Mesenchymal stem cell (in vitro differentiated cells and primary cell): Measurements from ENCODE around the gene LRRC3C.
A peak's percentile ranks its signal among the peaks of the same experiment; 100 is the strongest.

Source experiments
- DNase-seq: peaks from one replicate; pipeline ENCODE4 v3.0.0-alpha.2; 2013
- H2AFZ ChIP-seq: one replicate; pipeline ENCODE4 v1.6.1; 2013; ENCODE audit warnings: low read depth, mild to moderate bottlenecking, control low read depth, inconsistent platforms, low read length, moderate library complexity
- H2AK5ac ChIP-seq: 2 replicates; pipeline ENCODE4 v1.6.1; 2013; ENCODE audit warnings: low read length, moderate library complexity, mild to moderate bottlenecking, inconsistent platforms; ENCODE audit not compliant: severe bottlenecking
- H2BK120ac ChIP-seq: one replicate; pipeline ENCODE4 v1.6.1; 2013; ENCODE audit warnings: low read depth, mild to moderate bottlenecking, inconsistent platforms, low read length, moderate library complexity
- H2BK12ac ChIP-seq, 2 experiments: one replicate each; pipeline ENCODE4 v1.6.1; 2013; ENCODE audit warnings: inconsistent platforms in 2 of 2, low read length in 2 of 2, mild to moderate bottlenecking in 2 of 2, moderate library complexity in 2 of 2, control low read depth in 1 of 2
- H2BK15ac ChIP-seq: one replicate; pipeline ENCODE4 v1.6.1; 2013; ENCODE audit warnings: mild to moderate bottlenecking, low read depth, inconsistent platforms; ENCODE audit not compliant: poor library complexity, severe bottlenecking
- H2BK5ac ChIP-seq: 2 replicates; pipeline ENCODE4 v1.6.1; 2013; ENCODE audit warnings: low read depth, mild to moderate bottlenecking, low read length, control low read depth, inconsistent platforms; ENCODE audit not compliant: poor library complexity, severe bottlenecking
- H3K14ac ChIP-seq, 2 experiments: one replicate each; pipeline ENCODE4 v1.6.1; 2013; ENCODE audit warnings: inconsistent platforms in 2 of 2, low read length in 2 of 2, control low read depth in 1 of 2, mild to moderate bottlenecking in 1 of 2, moderate library complexity in 1 of 2
- H3K18ac ChIP-seq, 2 experiments: one replicate each; pipeline ENCODE4 v1.6.1; 2013; ENCODE audit warnings: inconsistent platforms in 2 of 2, low read length in 2 of 2, control low read depth in 1 of 2, low read depth in 1 of 2, mild to moderate bottlenecking in 1 of 2
- H3K23ac ChIP-seq, 2 experiments: one replicate each; pipeline ENCODE4 v1.6.1; 2013; ENCODE audit warnings: inconsistent platforms in 2 of 2, low read length in 2 of 2, mild to moderate bottlenecking in 2 of 2, moderate library complexity in 2 of 2, control low read depth in 1 of 2
- H3K27ac ChIP-seq: 2 replicates; pipeline ENCODE4 v1.5.1; 2013; ENCODE audit warnings: mild to moderate bottlenecking, moderate library complexity, low read length, control low read depth, inconsistent platforms; ENCODE audit not compliant: poor library complexity, severe bottlenecking
- H3K27me3 ChIP-seq, 2 experiments: 2 replicates each; pipeline versions ENCODE4 v1.6.1 to v1.7.0; 2013; ENCODE audit warnings: low read length in 2 of 2, mild to moderate bottlenecking in 2 of 2, moderate library complexity in 2 of 2, control low read depth in 1 of 2, inconsistent platforms in 1 of 2; ENCODE audit not compliant: control insufficient read depth in 1 of 2, insufficient read depth in 1 of 2
- H3K36me3 ChIP-seq, 2 experiments: 2 replicates each; pipeline versions ENCODE4 v1.6.1 to v1.7.0; 2013; ENCODE audit warnings: low read length in 2 of 2, control low read depth in 1 of 2, inconsistent platforms in 1 of 2, low read depth in 1 of 2, mild to moderate bottlenecking in 1 of 2; ENCODE audit not compliant: insufficient read depth in 2 of 2, control insufficient read depth in 1 of 2
- H3K4ac ChIP-seq, 2 experiments: one replicate each; pipeline ENCODE4 v1.6.1; 2013; ENCODE audit warnings: inconsistent platforms in 2 of 2, low read length in 2 of 2, mild to moderate bottlenecking in 2 of 2, moderate library complexity in 2 of 2, control low read depth in 1 of 2, low read depth in 1 of 2
- H3K4me1 ChIP-seq: 2 replicates; pipeline ENCODE4 v1.6.1; 2013; ENCODE audit warnings: low read depth, low read length, control low read depth; ENCODE audit not compliant: control insufficient read depth, insufficient read depth
- H3K4me2 ChIP-seq: 2 replicates; pipeline ENCODE4 v1.6.1; 2013; ENCODE audit warnings: low read length, mild to moderate bottlenecking, inconsistent platforms; ENCODE audit not compliant: poor library complexity, severe bottlenecking
- H3K4me3 ChIP-seq, 2 experiments: 2 replicates each; pipeline versions ENCODE4 v1.5.1 to v1.7.0; 2013; ENCODE audit warnings: low read length in 2 of 2, mild to moderate bottlenecking in 2 of 2, control low read depth in 1 of 2, low read depth in 1 of 2; ENCODE audit not compliant: insufficient read depth in 1 of 2
- H3K79me1 ChIP-seq: replicated peaks from 2 replicates; pipeline ENCODE4 v1.6.1; 2013; ENCODE audit warnings: mild to moderate bottlenecking, control low read depth, low read length, inconsistent platforms; ENCODE audit not compliant: poor library complexity, severe bottlenecking
- H3K9ac ChIP-seq: 2 replicates; pipeline ENCODE4 v1.7.0; 2013; ENCODE audit warnings: mild to moderate bottlenecking, low read length, moderate library complexity
- H3K9me3 ChIP-seq: 2 replicates; pipeline ENCODE4 v1.7.0; 2013; ENCODE audit warnings: mild to moderate bottlenecking, low read length; ENCODE audit not compliant: control insufficient read depth
- H4K8ac ChIP-seq: one replicate; pipeline ENCODE4 v1.6.1; 2013; ENCODE audit warnings: inconsistent platforms, mild to moderate bottlenecking, low read length, moderate library complexity
- H4K91ac ChIP-seq: one replicate; pipeline ENCODE4 v1.6.1; 2013; ENCODE audit warnings: mild to moderate bottlenecking, low read length, inconsistent platforms
- WGBS: methylation state at CpG from one replicate; pipeline ENCODE4 v1.1.7; 2013; ENCODE audit warnings: mixed read lengths; 5-methylcytosine and 5-hydroxymethylcytosine counted together

Gene LRRC3C

GRCh38 chr17:39924691-39925055 is 2.9 kb upstream of the LRRC3C start:
- Histone ChIP-seq H3K9ac (peak overlapping the region; percentile 13), H3K27ac (no peak overlapping the region), H3K36me3 (peaks cover 40 to 44% of the 10 kb centered on the region in 2 experiments), H3K4me3 (peak overlapping the region in 1 of 2 experiments; percentile 49), H2BK12ac (no peak overlapping the region), H2AK5ac (no peak overlapping the region), H2BK120ac (no peak overlapping the region), H4K91ac (no peak overlapping the region), H3K79me1 (peaks cover 53% of the 10 kb centered on the region), H3K9me3 (no peaks in the 10 kb centered on the region), H3K23ac (no peak overlapping the region), H4K8ac (no peak overlapping the region), H3K4me1 (peaks cover 32% of the 10 kb centered on the region), H2BK15ac (no peak overlapping the region), H2AFZ (no peak overlapping the region), H3K14ac (no peak overlapping the region), H2BK5ac (no peak overlapping the region), H3K4me2 (no peak overlapping the region), H3K4ac (no peak overlapping the region), H3K27me3 (no peaks in the 10 kb centered on the region), H3K18ac (no peak overlapping the region)
- DNase-seq, result no peak
- WGBS, result 89% methylated on average over 3 of the region's 3 CpGs

DNA sequence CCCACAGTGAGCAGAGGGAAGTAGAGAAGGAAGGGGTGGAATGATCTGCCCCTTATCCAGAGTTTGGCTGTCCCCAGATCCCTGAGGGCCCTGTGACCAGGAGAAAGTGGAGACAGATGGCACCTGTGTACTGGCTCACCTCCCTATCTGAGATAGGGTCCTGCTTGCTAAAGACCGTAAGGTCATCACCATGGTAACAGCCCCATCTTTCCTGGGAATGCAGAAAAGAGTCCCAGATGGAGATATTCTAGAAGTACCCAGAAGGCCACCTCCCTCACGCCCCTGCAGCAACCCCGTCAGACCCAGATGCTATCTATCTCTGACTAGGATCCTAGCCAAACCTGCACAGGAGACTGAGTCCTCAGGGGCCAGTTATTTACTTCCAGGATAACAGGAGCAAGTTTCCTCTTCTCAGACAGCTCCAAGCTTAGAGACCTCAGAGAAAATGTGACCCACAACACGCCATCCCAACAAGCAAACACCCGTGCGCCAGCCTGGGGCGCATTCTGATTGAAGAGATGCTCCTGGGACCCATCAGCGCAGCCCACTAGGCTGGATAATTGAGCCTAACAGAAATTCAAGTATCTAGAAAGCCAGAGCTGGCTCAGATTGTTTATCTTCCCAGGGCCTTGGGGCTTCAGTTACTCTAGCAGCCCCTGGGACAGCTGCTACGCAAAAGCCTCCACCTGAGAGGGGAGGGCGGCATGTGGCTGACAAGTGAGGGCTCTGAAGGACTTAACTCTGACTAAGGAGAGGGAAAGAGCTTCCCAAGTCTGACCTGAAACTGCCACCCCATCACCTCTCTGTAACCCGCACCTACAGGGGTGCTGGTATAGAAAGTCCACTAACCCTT is 2.0 kb upstream of the LRRC3C start:
- H4K91ac ChIP-seq, result no peak overlapping the region
- H2BK12ac ChIP-seq, result no peak overlapping the region
- H2BK5ac ChIP-seq, result no peak overlapping the region
- peak overlapping the region in 1 of 2 experiments; percentile 94 for H3K4me3 ChIP-seq
- no peak overlapping the region for H3K4ac ChIP-seq
- 93% methylated on average over 11 of the region's 11 CpGs for WGBS
- no peak overlapping the region for H3K23ac ChIP-seq
- H3K36me3 ChIP-seq, result peaks cover 32 to 38% of the 10 kb centered on the region in 2 experiments
- no peaks in the 10 kb centered on the region for H3K9me3 ChIP-seq
- H3K9ac ChIP-seq, result peak overlapping the region; percentile 94
- no peak overlapping the region for H2AK5ac ChIP-seq
- no peak overlapping the region for H3K14ac ChIP-seq
- H3K27ac ChIP-seq, result no peak overlapping the region
- no peaks in the 10 kb centered on the region for H3K27me3 ChIP-seq
- H3K18ac ChIP-seq, result no peak overlapping the region
- peak overlapping the region; percentile 70 for H3K4me2 ChIP-seq
- no peak overlapping the region for H2AFZ ChIP-seq
- H3K79me1 ChIP-seq, result peaks cover 51% of the 10 kb centered on the region
- DNase-seq, result no peak
- H2BK120ac ChIP-seq, result no peak overlapping the region
- no peak overlapping the region for H2BK15ac ChIP-seq
- H3K4me1 ChIP-seq, result peaks cover 35% of the 10 kb centered on the region
- no peak overlapping the region for H4K8ac ChIP-seq

DNA sequence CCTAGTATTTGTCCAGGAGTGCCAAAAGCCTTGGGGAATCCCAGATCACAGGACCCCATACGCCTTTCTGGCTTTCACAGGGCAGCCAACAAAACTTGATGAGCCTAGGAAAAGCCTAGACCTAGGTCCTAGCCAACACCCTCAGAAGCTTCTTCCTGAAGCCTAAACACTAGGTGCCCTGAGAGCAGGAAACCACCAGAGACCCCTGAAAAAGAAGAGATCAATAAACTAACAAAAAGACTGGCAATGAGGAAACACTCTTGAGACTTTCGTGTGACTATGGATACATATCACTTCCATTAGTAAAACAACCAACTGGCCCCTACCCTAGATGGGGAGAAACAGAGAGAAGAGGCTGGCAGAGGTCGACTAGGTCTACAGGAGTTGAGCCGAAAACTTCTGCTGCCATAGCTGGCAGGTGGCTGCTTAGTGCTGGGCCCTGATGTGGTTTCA is 1.4 kb upstream of the LRRC3C start:
- WGBS, result 72% methylated on average over 4 of the region's 4 CpGs
- peak overlapping the region; percentile 94 for H3K9ac ChIP-seq
- no peak overlapping the region for H3K18ac ChIP-seq
- no peak overlapping the region for H4K8ac ChIP-seq
- no peak overlapping the region for H3K14ac ChIP-seq
- H2BK15ac ChIP-seq, result no peak overlapping the region
- no peak overlapping the region for H2AFZ ChIP-seq
- H3K79me1 ChIP-seq, result peaks cover 49% of the 10 kb centered on the region
- H3K27ac ChIP-seq, result no peak overlapping the region
- DNase-seq, result no peak
- no peak overlapping the region for H3K23ac ChIP-seq
- no peak overlapping the region for H2AK5ac ChIP-seq
- no peak overlapping the region for H3K4ac ChIP-seq
- no peak overlapping the region for H2BK12ac ChIP-seq
- H3K27me3 ChIP-seq, result no peaks in the 10 kb centered on the region
- no peaks in the 10 kb centered on the region for H3K9me3 ChIP-seq
- H3K4me2 ChIP-seq, result peak overlapping the region; percentile 70
- peak overlapping the region in 1 of 2 experiments; percentile 94 for H3K4me3 ChIP-seq
- no peak overlapping the region for H2BK120ac ChIP-seq
- H3K4me1 ChIP-seq, result peaks cover 35% of the 10 kb centered on the region
- H2BK5ac ChIP-seq, result no peak overlapping the region
- H3K36me3 ChIP-seq, result peaks cover 26 to 31% of the 10 kb centered on the region in 2 experiments
- no peak overlapping the region for H4K91ac ChIP-seq

DNA sequence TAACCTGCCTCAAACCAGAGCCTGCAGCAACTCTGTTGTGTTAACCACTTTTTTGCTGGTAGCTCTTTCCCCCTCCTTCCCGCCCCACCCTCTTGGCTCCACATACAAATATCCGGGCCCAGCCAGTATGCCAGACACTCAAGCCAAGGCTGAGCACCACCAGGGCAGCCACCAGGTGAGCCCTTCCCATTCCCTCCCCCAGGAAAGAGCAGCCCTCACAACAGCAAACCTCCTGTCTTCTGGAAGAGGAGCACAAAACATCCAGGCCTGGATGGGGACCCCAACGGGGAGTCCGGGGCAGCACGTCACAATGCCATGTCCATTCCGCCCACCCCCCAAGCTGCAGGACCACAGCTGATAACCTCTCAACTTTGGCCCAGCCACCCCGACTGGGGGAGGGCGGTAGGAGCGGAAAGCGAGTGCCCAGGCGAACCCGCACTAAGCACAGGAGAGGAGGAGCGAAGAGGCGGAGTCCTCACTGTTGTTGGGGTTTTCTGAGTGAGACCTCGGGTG is 888 bp upstream of the LRRC3C start:
- H3K27me3 ChIP-seq, result no peaks in the 10 kb centered on the region
- H2AK5ac ChIP-seq, result no peak overlapping the region
- peak overlapping the region in 1 of 2 experiments; percentile 71 for H3K4ac ChIP-seq
- peaks cover 21 to 26% of the 10 kb centered on the region in 2 experiments for H3K36me3 ChIP-seq
- H3K9ac ChIP-seq, result peak overlapping the region; percentile 94
- no peak overlapping the region for H2BK15ac ChIP-seq
- peak overlapping the region; percentile 70 for H3K4me2 ChIP-seq
- no peak overlapping the region for H3K23ac ChIP-seq
- H4K91ac ChIP-seq, result no peak overlapping the region
- no peaks in the 10 kb centered on the region for H3K9me3 ChIP-seq
- peak; percentile 48 for DNase-seq
- peak overlapping the region in 1 of 2 experiments; percentile 77 for H3K18ac ChIP-seq
- no peak overlapping the region for H2AFZ ChIP-seq
- WGBS, result 7% methylated on average over 10 of the region's 15 CpGs
- H3K4me3 ChIP-seq, result peak overlapping the region; percentile 84 to 94
- H2BK5ac ChIP-seq, result no peak overlapping the region
- no peak overlapping the region for H4K8ac ChIP-seq
- H2BK120ac ChIP-seq, result no peak overlapping the region
- H3K14ac ChIP-seq, result peak overlapping the region in 1 of 2 experiments; percentile 58
- H3K79me1 ChIP-seq, result peaks cover 45% of the 10 kb centered on the region
- peak overlapping the region; percentile 85 for H3K27ac ChIP-seq
- peaks cover 35% of the 10 kb centered on the region for H3K4me1 ChIP-seq
- peak overlapping the region in 1 of 2 experiments; percentile 23 for H2BK12ac ChIP-seq
